Measurements from ENCODE around the gene EFNB2.

EFNB2 gene

GRCh38 chr13:106527445-106527801 lies 8.0 kb downstream of the EFNB2 start:
- in situ Hi-C loops (cut with HindIII; ENCODE audit: low sequenced_read_pairs): loop anchor here (25.0 kb wide), 1 partner anchor 1965 kb away; no protein-coding TSS in a partner anchor

DNA sequence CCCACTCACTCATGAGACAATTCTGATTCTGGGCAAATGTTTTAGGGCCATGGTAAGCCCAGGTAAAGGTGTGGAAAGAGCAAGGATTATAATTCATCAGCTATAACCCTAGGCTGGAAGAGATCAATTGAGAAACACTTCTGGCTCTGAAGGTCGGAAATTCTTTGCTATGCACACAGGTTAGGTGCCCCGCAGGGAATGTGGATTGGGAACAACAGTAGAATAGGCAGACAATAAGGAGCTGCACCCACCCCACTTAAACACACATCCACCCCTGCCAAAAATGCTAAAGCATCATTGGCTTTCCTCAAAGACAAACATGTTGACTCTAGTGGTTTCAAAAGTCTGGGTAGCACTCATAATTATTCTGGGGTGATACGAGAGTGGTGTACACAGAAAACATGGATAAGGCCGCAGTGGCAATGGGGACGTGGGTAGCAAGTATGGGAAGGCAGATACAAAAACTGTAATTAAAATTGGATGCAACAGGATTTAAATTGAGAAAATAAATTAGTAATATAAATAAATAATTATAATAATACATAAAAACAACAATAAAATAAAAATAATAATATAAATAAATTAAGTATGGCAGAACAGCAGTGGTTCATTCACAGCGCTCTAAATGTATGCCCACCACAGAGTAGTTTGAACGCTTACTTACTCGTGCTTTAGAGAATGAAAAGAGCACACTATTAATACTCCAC lies 8.6 kb downstream of the EFNB2 start:
- in situ Hi-C loops (cut with HindIII; ENCODE audit: low sequenced_read_pairs): loop anchor here (25.0 kb wide), 1 partner anchor 1965 kb away; no protein-coding TSS in a partner anchor

DNA sequence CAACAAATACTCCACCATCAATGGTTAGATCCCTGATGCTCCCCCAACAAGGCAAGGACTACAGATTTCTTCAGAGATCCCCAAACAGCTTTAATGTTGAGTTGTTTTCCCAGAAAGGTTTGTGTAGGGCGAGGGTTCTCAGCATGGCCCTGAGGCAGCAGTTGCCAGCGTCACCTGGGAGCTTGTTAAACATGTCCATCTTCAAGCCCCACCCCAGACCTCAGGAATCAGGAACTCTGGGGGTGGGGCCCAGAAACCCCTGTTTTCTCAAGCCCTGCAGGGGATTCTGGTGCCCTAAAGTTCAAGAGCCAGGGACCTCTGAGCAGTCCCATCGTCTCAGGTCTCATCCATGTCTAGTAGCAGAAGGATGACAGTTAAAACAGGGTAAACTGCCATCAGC lies 9.6 kb downstream of the EFNB2 start:
- in situ Hi-C loops (cut with HindIII; ENCODE audit: low sequenced_read_pairs): loop anchor here (25.0 kb wide), 1 partner anchor 1964 kb away; no protein-coding TSS in a partner anchor

GRCh38 chr13:106524108-106524507 lies 11.4 kb downstream of the EFNB2 start:
- in situ Hi-C loops (cut with HindIII; ENCODE audit: low sequenced_read_pairs): no loop called here

DNA sequence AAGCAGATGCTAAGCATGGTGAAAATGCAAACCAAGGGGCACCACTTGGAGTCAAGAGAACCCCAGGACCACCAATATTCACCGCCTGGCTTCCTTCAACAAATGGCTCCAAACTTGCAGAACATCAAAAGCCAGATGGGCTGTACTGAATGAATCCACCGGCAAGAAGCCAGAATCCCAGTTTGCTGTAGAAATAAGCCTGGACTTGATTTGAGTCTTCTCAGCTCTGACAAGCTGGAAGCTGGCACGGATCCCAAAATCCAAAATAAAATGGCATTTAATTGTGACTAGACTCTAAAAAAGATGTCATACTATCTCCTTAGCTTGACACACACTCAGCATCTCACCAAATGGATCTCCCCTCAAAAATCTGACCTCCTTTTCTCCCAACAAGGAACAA lies 11.9 kb downstream of the EFNB2 start:
- in situ Hi-C loops (cut with HindIII; ENCODE audit: low sequenced_read_pairs): no loop called here

- in situ Hi-C loops (cut with HindIII; ENCODE audit: low sequenced_read_pairs): no loop called here
Measured at GRCh38 chr13:106522898-106523525, 12.4 kb downstream of the EFNB2 start.

GRCh38 chr13:106522112-106522705 lies 13.3 kb downstream of the EFNB2 start:
- in situ Hi-C loops (cut with HindIII; ENCODE audit: low sequenced_read_pairs): no loop called here

DNA sequence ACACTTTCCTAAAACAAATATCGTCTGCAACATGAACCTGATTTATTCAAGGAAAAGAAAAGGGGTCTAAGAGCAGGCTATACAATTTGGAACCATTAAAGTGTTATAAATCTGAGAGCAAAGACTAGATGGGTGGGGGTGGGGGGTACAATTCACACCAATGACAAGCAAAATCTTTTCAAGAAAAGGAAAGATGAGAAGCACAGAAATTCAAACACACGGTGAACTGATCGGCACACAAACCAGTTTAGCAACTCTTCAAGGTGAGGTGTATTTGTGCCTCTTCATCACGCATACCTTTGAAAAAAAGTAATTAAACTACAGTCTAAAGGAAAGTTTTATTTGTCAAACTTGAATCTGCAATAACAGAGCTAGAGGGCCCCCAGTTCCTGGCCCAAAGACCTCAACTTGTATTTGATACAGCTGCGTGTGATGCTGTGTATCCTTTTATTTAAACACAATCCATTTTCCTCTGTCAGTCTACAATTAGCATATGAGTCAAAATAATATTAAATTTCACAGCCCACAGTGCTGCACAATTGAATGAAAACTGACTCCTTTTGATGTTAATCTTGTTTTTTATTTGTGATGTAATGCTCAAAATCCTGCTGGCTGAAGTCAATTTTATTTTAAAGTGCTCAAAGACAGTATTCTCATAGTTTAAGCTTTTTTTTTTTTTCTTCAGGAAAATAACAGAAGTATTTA lies 14.2 kb downstream of the EFNB2 start:
- in situ Hi-C loops (cut with HindIII; ENCODE audit: low sequenced_read_pairs): no loop called here

DNA sequence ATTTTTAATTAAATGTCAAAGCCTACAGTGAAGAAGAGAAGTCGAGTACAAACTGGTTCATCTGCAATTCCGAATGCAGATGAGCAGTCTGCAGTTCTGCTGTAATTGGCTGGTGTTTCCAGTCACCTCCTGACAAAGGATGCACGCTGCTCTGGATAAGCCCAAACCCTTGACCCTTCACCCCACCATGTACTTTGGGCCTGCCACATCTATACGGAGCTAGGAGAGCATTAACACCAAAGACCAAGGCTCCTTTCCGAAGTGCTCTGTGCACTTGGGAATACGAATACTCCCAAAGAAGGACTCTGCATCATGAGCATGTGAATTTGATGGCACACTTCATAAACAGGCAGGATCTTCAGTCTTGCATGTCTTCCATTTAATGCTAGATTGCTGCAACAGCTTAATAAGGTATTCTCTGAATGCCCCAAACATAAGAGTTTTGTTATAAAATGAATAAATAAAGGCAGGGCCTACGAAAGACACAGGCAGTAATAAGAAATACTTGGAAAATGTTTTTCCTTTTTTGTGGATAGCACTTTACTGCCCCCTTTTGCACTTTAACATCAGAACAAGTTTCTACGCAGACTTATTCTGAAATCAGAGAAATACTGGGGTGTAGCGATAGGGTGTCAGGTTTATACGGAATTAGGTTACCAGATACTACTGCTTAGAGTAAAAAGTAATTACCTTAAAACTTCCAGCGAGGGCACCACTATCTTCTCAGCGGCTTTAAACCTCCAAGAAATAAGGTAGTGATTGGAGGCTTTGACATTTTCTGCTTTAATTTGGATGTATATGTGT lies 15.0 kb downstream of the EFNB2 start:
- in situ Hi-C loops (cut with HindIII; ENCODE audit: low sequenced_read_pairs): no loop called here

DNA sequence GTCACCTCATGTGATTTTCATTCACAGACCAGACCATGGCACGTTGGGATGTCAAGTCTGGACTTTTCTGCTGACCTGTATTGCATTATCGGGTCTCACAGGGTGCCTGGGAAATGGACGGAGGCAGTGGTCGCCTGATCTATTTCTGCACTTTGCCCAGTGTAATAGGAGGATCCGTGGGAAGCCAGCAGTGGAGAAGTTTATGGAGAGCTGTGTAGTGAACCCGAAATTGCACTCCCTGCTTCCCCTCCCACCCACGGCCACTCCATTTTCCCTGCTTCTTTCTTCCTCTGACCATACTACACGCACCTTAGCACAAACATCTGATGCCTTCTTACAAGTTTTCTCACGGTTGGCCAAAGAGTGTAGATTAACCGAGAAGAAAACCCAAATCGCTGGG lies 16.9 kb downstream of the EFNB2 start:
- in situ Hi-C loops (cut with HindIII; ENCODE audit: low sequenced_read_pairs): no loop called here

- in situ Hi-C loops (cut with HindIII; ENCODE audit: low sequenced_read_pairs): no loop called here
Measured at GRCh38 chr13:106517109-106517847, 18.2 kb downstream of the EFNB2 start.

- in situ Hi-C loops (cut with HindIII; ENCODE audit: low sequenced_read_pairs): no loop called here
Measured at GRCh38 chr13:106515635-106516254, 19.7 kb downstream of the EFNB2 start.

- in situ Hi-C loops (cut with HindIII; ENCODE audit: low sequenced_read_pairs): no loop called here
Measured at GRCh38 chr13:106514928-106515634, 20.4 kb downstream of the EFNB2 start.

- in situ Hi-C loops (cut with HindIII; ENCODE audit: low sequenced_read_pairs): no loop called here
Measured at GRCh38 chr13:106513025-106513983, 22.2 kb downstream of the EFNB2 start.

- in situ Hi-C loops (cut with HindIII; ENCODE audit: low sequenced_read_pairs): no loop called here
Measured at GRCh38 chr13:106507560-106508274, 27.7 kb downstream of the EFNB2 start.

GRCh38 chr13:106506286-106506685 lies 29.2 kb downstream of the EFNB2 start:
- in situ Hi-C loops (cut with HindIII; ENCODE audit: low sequenced_read_pairs): no loop called here

DNA sequence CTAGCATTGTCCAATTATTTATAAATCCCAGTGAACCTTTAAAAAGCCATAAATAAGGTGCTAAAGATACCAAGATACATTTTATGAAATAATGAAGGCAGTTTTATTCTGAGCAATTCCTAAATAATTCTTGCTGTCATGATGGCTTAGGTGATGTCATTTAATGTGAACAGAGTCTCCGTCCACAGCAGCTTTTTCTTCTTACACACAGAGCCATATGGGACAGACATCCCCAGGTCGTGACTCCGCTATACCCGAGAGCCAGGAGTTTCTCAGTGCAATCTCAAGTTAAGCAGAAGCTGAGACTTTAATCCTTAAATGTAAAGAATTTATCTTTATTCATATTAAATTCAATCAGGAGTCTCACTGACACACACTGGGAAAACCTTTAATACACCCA lies 29.7 kb downstream of the EFNB2 start:
- in situ Hi-C loops (cut with HindIII; ENCODE audit: low sequenced_read_pairs): no loop called here
